PFSK-1 (cell line): ENCODE data around the gene CEP85L.

Experiments
- FOXP2 ChIP-seq: optimal IDR thresholded peaks from 2 replicates; pipeline ENCODE3; 2011; ENCODE audit warnings: borderline replicate concordance, control low read depth, inconsistent platforms; ENCODE audit not compliant: insufficient read depth; ENCODE audit errors: extremely low read length, extremely low read depth
- POLR2AphosphoS5 ChIP-seq: IDR thresholded peaks from 2 replicates; pipeline ENCODE4 v1.6.1; 2012; ENCODE audit warnings: low read depth, mild to moderate bottlenecking, control low read depth, low read length, moderate library complexity
- REST ChIP-seq, 2 experiments: IDR thresholded peaks; 2 replicates each; pipeline versions ENCODE4 v1.6.1 to v1.8.0; 2011 to 2012; ENCODE audit warnings: low read depth in 2 of 2, low read length in 2 of 2, control low read depth in 1 of 2, inconsistent platforms in 1 of 2, mild to moderate bottlenecking in 1 of 2, moderate library complexity in 1 of 2; ENCODE audit not compliant: insufficient read depth in 1 of 2
- SIN3A ChIP-seq: IDR thresholded peaks from 2 replicates; pipeline ENCODE4 v1.6.1; 2012; ENCODE audit warnings: mild to moderate bottlenecking, low read length, moderate library complexity, borderline replicate concordance; ENCODE audit not compliant: insufficient read depth
- TAF1 ChIP-seq: IDR thresholded peaks from 2 replicates; pipeline ENCODE4 v1.6.1; 2012; ENCODE audit warnings: low read length, control low read depth, borderline replicate concordance; ENCODE audit not compliant: insufficient read depth

The CEP85L gene

GRCh38 chr6:118669561-118669960 lies 18.2 kb upstream of the CEP85L start:
- no peak for TF ChIP-seq SIN3A
- TF ChIP-seq TAF1, result no peak
- no peak for TF ChIP-seq POLR2AphosphoS5
- TF ChIP-seq REST (IDR thresholded peaks at IDR 0.05; ENCODE audit: insufficient read depth in 1 of 2, low read depth in 2 of 2, low read length in 2 of 2), result no peak
- TF ChIP-seq FOXP2, result no peak

- TF ChIP-seq SIN3A, result no peak
- no peak for TF ChIP-seq TAF1
- TF ChIP-seq REST (IDR thresholded peaks at IDR 0.05; ENCODE audit: insufficient read depth in 1 of 2, low read depth in 2 of 2, low read length in 2 of 2), result no peak
- TF ChIP-seq POLR2AphosphoS5, result no peak
These were observed 17.5 kb upstream of the CEP85L start for GRCh38 chr6:118668761-118669385.

- no peak for TF ChIP-seq FOXP2
- no peak for TF ChIP-seq REST (IDR thresholded peaks at IDR 0.05; ENCODE audit: insufficient read depth in 1 of 2, low read depth in 2 of 2, low read length in 2 of 2)
- TF ChIP-seq SIN3A, result no peak
- TF ChIP-seq TAF1, result no peak
- no peak for TF ChIP-seq POLR2AphosphoS5
These were observed 16.6 kb upstream of the CEP85L start for GRCh38 chr6:118667988-118668387.

GRCh38 chr6:118665011-118665410 lies 13.6 kb upstream of the CEP85L start:
- TF ChIP-seq SIN3A, result no peak
- no peak for TF ChIP-seq POLR2AphosphoS5
- no peak for TF ChIP-seq REST (IDR thresholded peaks at IDR 0.05; ENCODE audit: insufficient read depth in 1 of 2, low read depth in 2 of 2, low read length in 2 of 2)
- no peak for TF ChIP-seq TAF1
- no peak for TF ChIP-seq FOXP2
